ENCODE data around the gene MACROD2.

The MACROD2 gene

GRCh38 chr20:16028923-16029322, 2033.6 kb downstream of the MACROD2 start:
- Histone ChIP-seq H3K4me3 (ENCODE audit: low read depth, low read length) (no peak overlapping the region), H3K27ac (ENCODE audit: extremely low read depth, low read depth, low read length) (no peak overlapping the region), H3K9me3 (ENCODE audit: control insufficient read depth, insufficient read depth, low read depth, low read length) (no peaks in the 10 kb centered on the region), H3K36me3 (ENCODE audit: control insufficient read depth in 2 of 2, insufficient read depth in 1 of 2, low read length in 2 of 2) (no peaks in the 10 kb centered on the region), H3K4me1 (ENCODE audit: control insufficient read depth, insufficient read depth, low read length) (no peaks in the 10 kb centered on the region)
- POLR2A ChIA-PET, result no interaction called here
- TF ChIP-seq YY2 (tag by site-specific recombination; IDR thresholded peaks at IDR 0.05) (no peak), ZNF660 (tag by site-specific recombination; IDR thresholded peaks at IDR 0.05) (no peak), ZBTB8A (tag by site-specific recombination; IDR thresholded peaks at IDR 0.05) (no peak), ZBTB21 (tag by site-specific recombination; IDR thresholded peaks at IDR 0.05) (no peak), KLF7 (tag by site-specific recombination; IDR thresholded peaks at IDR 0.05; ENCODE audit: borderline replicate concordance) (no peak), ZNF48 (tag by site-specific recombination; IDR thresholded peaks at IDR 0.05) (no peak), ZNF37A (tag by site-specific recombination; IDR thresholded peaks at IDR 0.05) (no peak), ZNF169 (tag by site-specific recombination; IDR thresholded peaks at IDR 0.05) (no peak), ZNF623 (tag by site-specific recombination; IDR thresholded peaks at IDR 0.05) (no peak), ZNF266 (tag by site-specific recombination; IDR thresholded peaks at IDR 0.05; ENCODE audit: low read depth) (no peak), ZNF132 (tag by site-specific recombination; IDR thresholded peaks at IDR 0.05; ENCODE audit: borderline replicate concordance) (no peak), ZNF391 (tag by site-specific recombination; IDR thresholded peaks at IDR 0.05; ENCODE audit: borderline replicate concordance, low read depth) (no peak), HOXC10 (CRISPR knock-in tag; IDR thresholded peaks at IDR 0.05) (no peak), CTCF (tag by site-specific recombination; IDR thresholded peaks at IDR 0.05) (no peak), ZSCAN18 (tag by site-specific recombination; IDR thresholded peaks at IDR 0.05) (no peak), ZFP37 (tag by site-specific recombination; IDR thresholded peaks at IDR 0.05) (no peak), OSR2 (tag by site-specific recombination; IDR thresholded peaks at IDR 0.05) (no peak), ZNF792 (tag by site-specific recombination; IDR thresholded peaks at IDR 0.05) (no peak)
- CTCF ChIA-PET, result no interaction called here

- no peak for TF ChIP-seq ZNF114 (tag by site-specific recombination; IDR thresholded peaks at IDR 0.05)
- TF ChIP-seq KLF16 (tag by site-specific recombination; IDR thresholded peaks at IDR 0.05), result no peak
- ChIA-PET POLR2A (no interaction called here), CTCF (interaction anchor here (0.7 kb wide), 1 partner anchor 609 kb away, joined by 5 read pairs; no protein-coding TSS in a partner anchor)
- no peak overlapping the region for H3K4me3 ChIP-seq (ENCODE audit: low read depth, low read length)
- H3K9me3 ChIP-seq (ENCODE audit: control insufficient read depth, insufficient read depth, low read depth, low read length), result no peaks in the 10 kb centered on the region
- H3K4me1 ChIP-seq (ENCODE audit: control insufficient read depth, insufficient read depth, low read length), result no peaks in the 10 kb centered on the region
- H3K36me3 ChIP-seq (ENCODE audit: control insufficient read depth in 2 of 2, insufficient read depth in 1 of 2, low read length in 2 of 2), result no peaks in the 10 kb centered on the region
- H3K27ac ChIP-seq (ENCODE audit: extremely low read depth, low read depth, low read length), result no peak overlapping the region
Observed at GRCh38 chr20:16030253-16030652, 2034.9 kb downstream of the MACROD2 start.

GRCh38 chr20:16035576-16035975, 2040.3 kb downstream of the MACROD2 start:
- ChIA-PET CTCF (interaction anchor here (0.6 kb wide), 1 partner anchor 10 kb away, joined by 3 read pairs; no protein-coding TSS in a partner anchor), POLR2A (no interaction called here)
- TF ChIP-seq ZNF585B (tag by site-specific recombination; IDR thresholded peaks at IDR 0.05), result no peak
- no peak for TF ChIP-seq ZEB2 (tag by site-specific recombination; IDR thresholded peaks at IDR 0.05)
- no peak for TF ChIP-seq OVOL3 (tag by site-specific recombination; IDR thresholded peaks at IDR 0.05)
- no peak for TF ChIP-seq ZBTB1 (tag by site-specific recombination; IDR thresholded peaks at IDR 0.05)
- TF ChIP-seq ZNF48 (tag by site-specific recombination; IDR thresholded peaks at IDR 0.05), result no peak
- TF ChIP-seq ZFP37 (tag by site-specific recombination; IDR thresholded peaks at IDR 0.05), result no peak
- TF ChIP-seq HIC1 (tag by site-specific recombination; IDR thresholded peaks at IDR 0.05), result no peak
- no peak for TF ChIP-seq ZNF426 (tag by site-specific recombination; IDR thresholded peaks at IDR 0.05)
- TF ChIP-seq ZNF792 (tag by site-specific recombination; IDR thresholded peaks at IDR 0.05), result no peak
- TF ChIP-seq ZNF530 (tag by site-specific recombination; IDR thresholded peaks at IDR 0.05; ENCODE audit: low read depth), result no peak
- TF ChIP-seq PBX3 (CRISPR knock-in tag; IDR thresholded peaks at IDR 0.05), result no peak
- TF ChIP-seq ZNF404 (tag by site-specific recombination; IDR thresholded peaks at IDR 0.05), result no peak

More at GRCh38 chr20:16035576-16035975, 2040.3 kb downstream of the MACROD2 start:
- Histone ChIP-seq H3K9me3 (ENCODE audit: control insufficient read depth, insufficient read depth, low read depth, low read length) (no peaks in the 10 kb centered on the region), H3K27ac (ENCODE audit: extremely low read depth, low read depth, low read length) (no peak overlapping the region), H3K4me3 (ENCODE audit: low read depth, low read length) (no peak overlapping the region), H3K36me3 (ENCODE audit: control insufficient read depth in 2 of 2, insufficient read depth in 1 of 2, low read length in 2 of 2) (no peaks in the 10 kb centered on the region), H3K4me1 (ENCODE audit: control insufficient read depth, insufficient read depth, low read length) (no peaks in the 10 kb centered on the region)
